ENCODE results near the gene REC114. TPM values are rescaled to one million over a fixed set of nuclear protein-coding genes. Genes with fewer than 3 reads are reported as not detected.

Gene REC114
- total and polyA plus RNA-seq, 9 of the 15 experiments (the other 6 are each of a cell fraction or from before 2014, with no cell fraction given) = 0.07 to 0.24 TPM; not detected in 7

DNA sequence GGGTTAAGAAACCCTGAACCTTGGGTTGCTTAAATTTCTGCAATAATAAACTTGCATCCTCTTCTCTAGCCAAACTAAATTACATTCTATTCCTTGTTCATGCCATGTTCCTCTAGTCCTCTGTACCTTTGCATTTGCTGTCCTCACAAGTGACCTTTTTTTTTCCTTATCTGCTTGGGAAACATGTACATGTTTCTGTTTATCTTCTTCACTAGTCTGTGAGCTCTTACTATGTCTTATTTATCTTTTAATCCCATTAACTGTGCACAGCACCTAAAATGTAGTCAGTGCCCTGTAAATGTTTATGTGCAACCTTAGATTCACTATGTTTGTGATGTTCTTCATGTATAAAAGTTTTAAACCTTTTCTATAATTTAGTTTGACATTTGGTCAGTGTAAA, 61.9 kb downstream of the REC114 start (continued):
- TF ChIP-seq, protein P1, sequence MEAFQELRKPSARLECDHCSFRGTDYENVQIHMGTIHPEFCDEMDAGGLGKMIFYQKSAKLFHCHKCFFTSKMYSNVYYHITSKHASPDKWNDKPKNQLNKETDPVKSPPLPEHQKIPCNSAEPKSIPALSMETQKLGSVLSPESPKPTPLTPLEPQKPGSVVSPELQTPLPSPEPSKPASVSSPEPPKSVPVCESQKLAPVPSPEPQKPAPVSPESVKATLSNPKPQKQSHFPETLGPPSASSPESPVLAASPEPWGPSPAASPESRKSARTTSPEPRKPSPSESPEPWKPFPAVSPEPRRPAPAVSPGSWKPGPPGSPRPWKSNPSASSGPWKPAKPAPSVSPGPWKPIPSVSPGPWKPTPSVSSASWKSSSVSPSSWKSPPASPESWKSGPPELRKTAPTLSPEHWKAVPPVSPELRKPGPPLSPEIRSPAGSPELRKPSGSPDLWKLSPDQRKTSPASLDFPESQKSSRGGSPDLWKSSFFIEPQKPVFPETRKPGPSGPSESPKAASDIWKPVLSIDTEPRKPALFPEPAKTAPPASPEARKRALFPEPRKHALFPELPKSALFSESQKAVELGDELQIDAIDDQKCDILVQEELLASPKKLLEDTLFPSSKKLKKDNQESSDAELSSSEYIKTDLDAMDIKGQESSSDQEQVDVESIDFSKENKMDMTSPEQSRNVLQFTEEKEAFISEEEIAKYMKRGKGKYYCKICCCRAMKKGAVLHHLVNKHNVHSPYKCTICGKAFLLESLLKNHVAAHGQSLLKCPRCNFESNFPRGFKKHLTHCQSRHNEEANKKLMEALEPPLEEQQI (IDR thresholded peaks at IDR 0.05) = peak; percentile 60; the same call in 1 of the 2 replicates
- no peak for TF ChIP-seq CBX2 (IDR thresholded peaks at IDR 0.05; ENCODE audit: insufficient read depth, low read length, poor library complexity, severe bottlenecking)

DNA sequence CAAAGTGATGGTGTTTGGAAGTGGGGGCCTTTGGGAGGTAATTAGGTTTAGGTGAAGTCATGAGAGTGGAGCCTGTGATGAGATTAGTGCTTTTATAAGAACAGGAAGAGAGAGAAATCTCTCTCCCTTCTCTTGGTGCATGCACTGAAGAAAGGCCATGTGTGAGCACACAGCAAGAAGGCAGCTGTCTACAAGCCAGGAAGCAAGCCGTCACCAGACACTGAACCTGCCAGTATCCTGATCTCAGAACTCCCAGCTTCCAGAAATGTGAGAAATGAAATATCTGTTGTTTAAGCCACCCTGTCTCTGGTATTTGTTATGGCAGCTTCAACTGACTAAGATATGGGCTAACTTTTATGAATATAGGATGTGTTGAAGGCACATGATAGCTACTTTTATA, 72.6 kb downstream of the REC114 start:
- BruUV-seq (replicated peaks) = no TSS peak
- FAIRE-seq (no peak), DNase-seq (ENCODE audit: extremely low read depth in 1 of 4, low spot score in 3 of 4) (no peak), ATAC-seq (no peak)
- H3K4me1 ChIP-seq (replicated peaks in 1 of 2; ENCODE audit: control insufficient read depth in 2 of 2, insufficient read depth in 2 of 2, low read length in 2 of 2) = peaks cover 0 to 3% of the 10 kb centered on the region in 2 experiments; a peak in 1 of 5 replicates
- 64% methylated on average over 1 of the region's 1 CpG for WGBS (ENCODE audit: insufficient coverage, low coverage, missing lambda C conversion rate)
- no peaks in the 10 kb centered on the region for H3K79me2 ChIP-seq (ENCODE audit: control insufficient read depth, insufficient read depth, low read length)
- ChIA-PET POLR2A (no interaction called here), CTCF (ENCODE audit: low intra/inter-chr PET ratio) (no interaction called here)
- no peak overlapping the region for H3K9ac ChIP-seq (ENCODE audit: insufficient read depth in 1 of 2, low read depth in 2 of 2, low read length in 2 of 2)
- H3K9me3 ChIP-seq (replicated peaks; ENCODE audit: control insufficient read depth, insufficient read depth, low read depth, low read length) = no peaks in the 10 kb centered on the region; the same call in 1 of the 2 replicates
- no peak overlapping the region for H3K4me3 ChIP-seq
- H2AFZ ChIP-seq (ENCODE audit: low read depth, low read length) = no peak overlapping the region
- intact Hi-C loops (cut with micrococcal nuclease) (no loop called here), in situ Hi-C loops (cut with MboI) (no loop called here)
- H4K20me1 ChIP-seq (replicated peaks; ENCODE audit: control insufficient read depth, insufficient read depth, low read length) = no peaks in the 10 kb centered on the region
- no peaks in the 10 kb centered on the region for H3K9me1 ChIP-seq (ENCODE audit: control insufficient read depth, insufficient read depth, low read length)
- TF ChIP-seq, protein P2, sequence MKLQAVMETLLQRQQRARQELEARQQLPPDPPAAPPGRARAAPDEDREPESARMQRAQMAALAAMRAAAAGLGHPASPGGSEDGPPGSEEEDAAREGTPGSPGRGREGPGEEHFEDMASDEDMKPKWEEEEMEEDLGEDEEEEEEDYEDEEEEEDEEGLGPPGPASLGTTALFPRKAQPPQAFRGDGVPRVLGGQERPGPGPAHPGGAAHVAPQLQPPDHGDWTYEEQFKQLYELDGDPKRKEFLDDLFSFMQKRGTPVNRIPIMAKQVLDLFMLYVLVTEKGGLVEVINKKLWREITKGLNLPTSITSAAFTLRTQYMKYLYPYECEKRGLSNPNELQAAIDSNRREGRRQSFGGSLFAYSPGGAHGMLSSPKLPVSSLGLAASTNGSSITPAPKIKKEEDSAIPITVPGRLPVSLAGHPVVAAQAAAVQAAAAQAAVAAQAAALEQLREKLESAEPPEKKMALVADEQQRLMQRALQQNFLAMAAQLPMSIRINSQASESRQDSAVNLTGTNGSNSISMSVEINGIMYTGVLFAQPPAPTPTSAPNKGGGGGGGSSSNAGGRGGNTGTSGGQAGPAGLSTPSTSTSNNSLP (IDR thresholded peaks at IDR 0.05; ENCODE audit: borderline replicate concordance, low read depth, low read length) = no peak
- no peak for TF ChIP-seq ZNF253 (CRISPR knock-in tag; conservative IDR thresholded peaks at IDR 0.05)
- TF ChIP-seq, protein P3, sequence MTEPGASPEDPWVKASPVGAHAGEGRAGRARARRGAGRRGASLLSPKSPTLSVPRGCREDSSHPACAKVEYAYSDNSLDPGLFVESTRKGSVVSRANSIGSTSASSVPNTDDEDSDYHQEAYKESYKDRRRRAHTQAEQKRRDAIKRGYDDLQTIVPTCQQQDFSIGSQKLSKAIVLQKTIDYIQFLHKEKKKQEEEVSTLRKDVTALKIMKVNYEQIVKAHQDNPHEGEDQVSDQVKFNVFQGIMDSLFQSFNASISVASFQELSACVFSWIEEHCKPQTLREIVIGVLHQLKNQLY (CRISPR knock-in tag; conservative IDR thresholded peaks at IDR 0.05) = no peak
- TF ChIP-seq, protein P4, sequence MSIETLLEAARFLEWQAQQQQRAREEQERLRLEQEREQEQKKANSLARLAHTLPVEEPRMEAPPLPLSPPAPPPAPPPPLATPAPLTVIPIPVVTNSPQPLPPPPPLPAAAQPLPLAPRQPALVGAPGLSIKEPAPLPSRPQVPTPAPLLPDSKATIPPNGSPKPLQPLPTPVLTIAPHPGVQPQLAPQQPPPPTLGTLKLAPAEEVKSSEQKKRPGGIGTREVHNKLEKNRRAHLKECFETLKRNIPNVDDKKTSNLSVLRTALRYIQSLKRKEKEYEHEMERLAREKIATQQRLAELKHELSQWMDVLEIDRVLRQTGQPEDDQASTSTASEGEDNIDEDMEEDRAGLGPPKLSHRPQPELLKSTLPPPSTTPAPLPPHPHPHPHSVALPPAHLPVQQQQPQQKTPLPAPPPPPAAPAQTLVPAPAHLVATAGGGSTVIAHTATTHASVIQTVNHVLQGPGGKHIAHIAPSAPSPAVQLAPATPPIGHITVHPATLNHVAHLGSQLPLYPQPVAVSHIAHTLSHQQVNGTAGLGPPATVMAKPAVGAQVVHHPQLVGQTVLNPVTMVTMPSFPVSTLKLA (conservative IDR thresholded peaks at IDR 0.05) = no peak
- TF ChIP-seq ETS2 (tag; IDR thresholded peaks at IDR 0.05; ENCODE audit: borderline replicate concordance, poor library complexity, severe bottlenecking) = no peak
- no peak overlapping the region for H3K4me2 ChIP-seq (ENCODE audit: insufficient read depth, low read length)
- no peak overlapping the region for H3K27ac ChIP-seq (ENCODE audit: extremely low read depth, low read depth, low read length)
- H3K27me3 ChIP-seq (ENCODE audit: control insufficient read depth in 2 of 2, insufficient read depth in 2 of 2, low read length in 2 of 2) = no peaks in the 10 kb centered on the region
- no peaks in the 10 kb centered on the region for H3K36me3 ChIP-seq (ENCODE audit: control insufficient read depth, insufficient read depth, low read length)

Data from K562 (cell line).